Neural cell (in vitro differentiated cells): ENCODE measurements around the gene DUSP19. TPM values are rescaled to one million over a fixed set of nuclear protein-coding genes. Genes with fewer than 3 reads are reported as not detected.

Experiments
- H2AFZ ChIP-seq: fragments of 200-600, 300-800 bp; sonication (generic), shearing (Covaris generic); 2 replicates; pipeline ENCODE4 v1.6.0; 2014; ENCODE audit warnings: low read depth, mild to moderate bottlenecking, antibody characterized with exemption, low read length, moderate library complexity
- H3F3A ChIP-seq: fragments of 200-600 bp; shearing (Covaris generic); 2 replicates; pipeline ENCODE4 v1.6.1; 2016; ENCODE audit warnings: mild to moderate bottlenecking, moderate library complexity, mixed read lengths, antibody characterized with exemption, low read length; ENCODE audit not compliant: insufficient read depth, poor library complexity, severe bottlenecking
- H3K27ac ChIP-seq: fragments of 200-600, 300-800 bp; sonication (generic), shearing (Covaris generic); 2 replicates; pipeline ENCODE4 v1.5.1; 2014; ENCODE audit warnings: mild to moderate bottlenecking, low read length, moderate library complexity
- H3K27me3 ChIP-seq: fragments of 300-800, 200-600 bp; sonication (generic), shearing (Covaris generic); 2 replicates; pipeline ENCODE4 v1.6.0; 2014; ENCODE audit warnings: mild to moderate bottlenecking, low read depth, low read length, moderate library complexity; ENCODE audit not compliant: insufficient read depth
- H3K36me3 ChIP-seq: fragments of 300-800, 200-600 bp; sonication (generic), shearing (Covaris generic); 2 replicates; pipeline ENCODE4 v1.5.1; 2014; ENCODE audit warnings: mild to moderate bottlenecking, antibody characterized with exemption, low read length, moderate library complexity; ENCODE audit not compliant: insufficient read depth
- H3K4me2 ChIP-seq: fragments of 300-800, 200-600 bp; sonication (generic), shearing (Covaris generic); 2 replicates; pipeline ENCODE4 v1.6.0; 2014; ENCODE audit warnings: mild to moderate bottlenecking, low read length
- H3K4me3 ChIP-seq: fragments of 300-800, 200-600 bp; sonication (generic), shearing (Covaris generic); 2 replicates; pipeline ENCODE4 v1.5.1; 2014; ENCODE audit warnings: mild to moderate bottlenecking, low read length, moderate library complexity
- H3K79me2 ChIP-seq: fragments of 200-600 bp; shearing (Covaris generic); replicated peaks from 2 replicates; pipeline ENCODE4 v1.6.0; 2014; ENCODE audit warnings: mild to moderate bottlenecking, low read length, moderate library complexity; ENCODE audit not compliant: insufficient read depth
- H3K9ac ChIP-seq: fragments of 300-800, 200-600 bp; sonication (generic), shearing (Covaris generic); 2 replicates; pipeline ENCODE4 v1.6.1; 2016; ENCODE audit warnings: mild to moderate bottlenecking, low read length, mixed read lengths
- H3K9me2 ChIP-seq: fragments of 200-600 bp; shearing (Covaris generic); 2 replicates; pipeline ENCODE4 v1.6.1; 2016; ENCODE audit warnings: mild to moderate bottlenecking, low read length, mixed read lengths; ENCODE audit not compliant: insufficient read depth
- H3K9me3 ChIP-seq: fragments of 200-600, 300-800 bp; sonication (generic), shearing (Covaris generic); 2 replicates; pipeline ENCODE4 v1.6.1; 2016; ENCODE audit warnings: mild to moderate bottlenecking, mixed run types, low read length, moderate library complexity, mixed read lengths
- H4K20me1 ChIP-seq: fragments of 200-600 bp; shearing (Covaris generic); 2 replicates; pipeline ENCODE4 v1.6.1; 2016; ENCODE audit warnings: mild to moderate bottlenecking, mixed run types; ENCODE audit not compliant: insufficient read depth
- EP300 ChIP-seq: fragments of 450-650 bp; conservative IDR thresholded peaks from 2 replicates; pipeline ENCODE4 v1.6.1; 2014; ENCODE audit warnings: antibody characterized with exemption, mild to moderate bottlenecking, moderate library complexity; ENCODE audit not compliant: poor library complexity, severe bottlenecking
- EZH2 ChIP-seq: fragments of 200-600, 300-800 bp; shearing (Covaris generic), sonication (generic); IDR thresholded peaks from 2 replicates; pipeline ENCODE4 v1.6.1; 2014; ENCODE audit warnings: antibody characterized with exemption, low read length, borderline replicate concordance, mild to moderate bottlenecking; ENCODE audit not compliant: insufficient read depth, poor library complexity, severe bottlenecking
- MXI1 ChIP-seq: fragments of 450-650 bp; conservative IDR thresholded peaks from 2 replicates; pipeline ENCODE4 v1.6.1; 2014; ENCODE audit warnings: antibody characterized with exemption, mild to moderate bottlenecking; ENCODE audit not compliant: poor library complexity, severe bottlenecking
- POLR2AphosphoS5 ChIP-seq: IDR thresholded peaks from 2 replicates; pipeline ENCODE4 v1.6.1; 2012
- RAD21 ChIP-seq: fragments of 450-650 bp; conservative IDR thresholded peaks from 2 replicates; pipeline ENCODE4 v1.6.1; 2014; ENCODE audit warnings: antibody characterized with exemption, mild to moderate bottlenecking, moderate library complexity
- SMC3 ChIP-seq: fragments of 450-650 bp; conservative IDR thresholded peaks from 2 replicates; pipeline ENCODE4 v1.6.1; 2014; ENCODE audit warnings: antibody characterized with exemption, mild to moderate bottlenecking, moderate library complexity; ENCODE audit not compliant: poor library complexity
- TAF1 ChIP-seq: IDR thresholded peaks from 2 replicates; pipeline ENCODE4 v1.6.1; 2012; ENCODE audit warnings: low read depth
- polyA plus RNA-seq: library from polyadenylated mRNA; depleted of rRNA; stranded (reverse); fragments of >200 nt; gene quantifications from 2 replicates; pipeline ENCODE4 v1.2.3, GENCODE V29; 2014
- TF ChIP-seq, protein P1 (sequence below): IDR thresholded peaks from 2 replicates; pipeline ENCODE4 v1.6.1; 2012; ENCODE audit warnings: borderline replicate concordance
- TF ChIP-seq, protein P2 (sequence below): fragments of 450-650 bp; IDR thresholded peaks from 2 replicates; pipeline ENCODE4 v1.5.1; 2014; ENCODE audit warnings: antibody characterized with exemption, mild to moderate bottlenecking, moderate library complexity; ENCODE audit not compliant: poor library complexity, severe bottlenecking

DUSP19 gene
- polyA plus RNA-seq, 1 donor from 2014 or later, result 5.6 TPM

DNA sequence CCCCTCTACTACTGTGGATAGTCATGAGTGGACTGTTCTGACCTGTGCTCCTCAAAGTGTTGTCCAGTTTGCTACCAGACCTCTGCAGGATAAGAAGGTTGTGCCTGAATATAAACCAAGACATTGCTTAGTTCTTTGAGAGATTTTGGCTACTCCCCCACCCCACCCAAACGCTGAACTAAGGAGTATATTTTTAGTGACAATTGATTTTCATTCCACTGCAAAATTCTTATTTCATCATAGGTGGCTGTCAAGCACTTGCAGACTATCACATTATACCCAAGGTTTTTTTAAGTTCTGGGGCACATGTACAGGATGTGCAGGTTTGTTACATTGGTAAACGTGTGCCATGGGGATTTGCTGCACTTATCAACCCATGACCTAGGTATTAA lies 13.4 kb downstream of the DUSP19 start:
- Histone ChIP-seq H3K27ac (no peak overlapping the region), H3K79me2 (no peaks in the 10 kb centered on the region), H2AFZ (no peak overlapping the region), H3K9me2 (no peaks in the 10 kb centered on the region), H3K4me2 (no peak overlapping the region), H3K36me3 (no peaks in the 10 kb centered on the region), H3K9me3 (no peaks in the 10 kb centered on the region), H3K9ac (no peak overlapping the region), H3K27me3 (no peaks in the 10 kb centered on the region), H3F3A (no peaks in the 10 kb centered on the region), H4K20me1 (no peaks in the 10 kb centered on the region), H3K4me3 (no peak overlapping the region)
- TF ChIP-seq, protein P1, sequence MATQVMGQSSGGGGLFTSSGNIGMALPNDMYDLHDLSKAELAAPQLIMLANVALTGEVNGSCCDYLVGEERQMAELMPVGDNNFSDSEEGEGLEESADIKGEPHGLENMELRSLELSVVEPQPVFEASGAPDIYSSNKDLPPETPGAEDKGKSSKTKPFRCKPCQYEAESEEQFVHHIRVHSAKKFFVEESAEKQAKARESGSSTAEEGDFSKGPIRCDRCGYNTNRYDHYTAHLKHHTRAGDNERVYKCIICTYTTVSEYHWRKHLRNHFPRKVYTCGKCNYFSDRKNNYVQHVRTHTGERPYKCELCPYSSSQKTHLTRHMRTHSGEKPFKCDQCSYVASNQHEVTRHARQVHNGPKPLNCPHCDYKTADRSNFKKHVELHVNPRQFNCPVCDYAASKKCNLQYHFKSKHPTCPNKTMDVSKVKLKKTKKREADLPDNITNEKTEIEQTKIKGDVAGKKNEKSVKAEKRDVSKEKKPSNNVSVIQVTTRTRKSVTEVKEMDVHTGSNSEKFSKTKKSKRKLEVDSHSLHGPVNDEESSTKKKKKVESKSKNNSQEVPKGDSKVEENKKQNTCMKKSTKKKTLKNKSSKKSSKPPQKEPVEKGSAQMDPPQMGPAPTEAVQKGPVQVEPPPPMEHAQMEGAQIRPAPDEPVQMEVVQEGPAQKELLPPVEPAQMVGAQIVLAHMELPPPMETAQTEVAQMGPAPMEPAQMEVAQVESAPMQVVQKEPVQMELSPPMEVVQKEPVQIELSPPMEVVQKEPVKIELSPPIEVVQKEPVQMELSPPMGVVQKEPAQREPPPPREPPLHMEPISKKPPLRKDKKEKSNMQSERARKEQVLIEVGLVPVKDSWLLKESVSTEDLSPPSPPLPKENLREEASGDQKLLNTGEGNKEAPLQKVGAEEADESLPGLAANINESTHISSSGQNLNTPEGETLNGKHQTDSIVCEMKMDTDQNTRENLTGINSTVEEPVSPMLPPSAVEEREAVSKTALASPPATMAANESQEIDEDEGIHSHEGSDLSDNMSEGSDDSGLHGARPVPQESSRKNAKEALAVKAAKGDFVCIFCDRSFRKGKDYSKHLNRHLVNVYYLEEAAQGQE, result no peak

DNA sequence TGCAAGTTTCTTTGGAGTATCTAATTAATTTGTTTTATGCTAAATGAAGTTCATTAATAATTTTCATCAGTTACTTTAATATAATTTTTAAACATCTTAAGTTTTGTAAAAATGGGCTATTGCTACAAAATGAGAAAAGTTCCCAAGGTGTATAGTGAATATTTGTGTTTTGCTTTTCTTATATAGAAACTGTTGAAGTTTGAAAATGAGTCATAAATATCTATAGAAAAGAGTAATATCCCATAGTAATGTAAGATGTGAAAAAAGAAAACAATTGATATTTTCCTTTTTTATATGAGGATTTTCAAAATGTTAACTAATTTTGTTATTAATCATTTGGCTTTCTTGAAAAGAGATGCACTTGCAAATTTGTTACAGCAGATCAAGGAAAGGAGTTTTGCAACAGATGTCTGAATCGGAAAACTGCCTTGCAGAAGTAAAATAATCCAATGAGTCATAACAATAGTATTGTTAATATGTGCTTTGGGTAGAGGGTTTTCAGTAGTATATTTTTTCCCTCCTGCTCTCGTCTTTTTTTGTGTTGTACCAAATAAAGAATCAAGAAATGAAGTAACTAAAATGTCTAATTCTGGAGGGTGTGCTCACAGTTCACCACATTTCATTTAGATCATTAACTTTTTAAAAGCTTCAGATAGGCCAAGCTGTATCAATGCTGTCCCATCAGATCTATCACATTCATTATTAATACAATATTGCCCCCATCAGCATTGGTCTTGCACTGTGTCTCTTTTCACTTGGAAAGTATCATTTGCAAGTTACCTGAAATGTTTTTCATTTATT lies 15.5 kb downstream of the DUSP19 start:
- Histone ChIP-seq H2AFZ (no peak overlapping the region), H3K9me2 (no peaks in the 10 kb centered on the region), H3F3A (no peaks in the 10 kb centered on the region), H3K4me2 (no peak overlapping the region), H3K27me3 (no peaks in the 10 kb centered on the region), H4K20me1 (no peaks in the 10 kb centered on the region), H3K36me3 (no peaks in the 10 kb centered on the region), H3K79me2 (no peaks in the 10 kb centered on the region), H3K27ac (no peak overlapping the region), H3K4me3 (no peak overlapping the region), H3K9ac (no peak overlapping the region), H3K9me3 (no peaks in the 10 kb centered on the region)
- TF ChIP-seq, protein P2, sequence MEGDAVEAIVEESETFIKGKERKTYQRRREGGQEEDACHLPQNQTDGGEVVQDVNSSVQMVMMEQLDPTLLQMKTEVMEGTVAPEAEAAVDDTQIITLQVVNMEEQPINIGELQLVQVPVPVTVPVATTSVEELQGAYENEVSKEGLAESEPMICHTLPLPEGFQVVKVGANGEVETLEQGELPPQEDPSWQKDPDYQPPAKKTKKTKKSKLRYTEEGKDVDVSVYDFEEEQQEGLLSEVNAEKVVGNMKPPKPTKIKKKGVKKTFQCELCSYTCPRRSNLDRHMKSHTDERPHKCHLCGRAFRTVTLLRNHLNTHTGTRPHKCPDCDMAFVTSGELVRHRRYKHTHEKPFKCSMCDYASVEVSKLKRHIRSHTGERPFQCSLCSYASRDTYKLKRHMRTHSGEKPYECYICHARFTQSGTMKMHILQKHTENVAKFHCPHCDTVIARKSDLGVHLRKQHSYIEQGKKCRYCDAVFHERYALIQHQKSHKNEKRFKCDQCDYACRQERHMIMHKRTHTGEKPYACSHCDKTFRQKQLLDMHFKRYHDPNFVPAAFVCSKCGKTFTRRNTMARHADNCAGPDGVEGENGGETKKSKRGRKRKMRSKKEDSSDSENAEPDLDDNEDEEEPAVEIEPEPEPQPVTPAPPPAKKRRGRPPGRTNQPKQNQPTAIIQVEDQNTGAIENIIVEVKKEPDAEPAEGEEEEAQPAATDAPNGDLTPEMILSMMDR, result no peak
- TF ChIP-seq MXI1 (no peak), SMC3 (no peak)

DNA sequence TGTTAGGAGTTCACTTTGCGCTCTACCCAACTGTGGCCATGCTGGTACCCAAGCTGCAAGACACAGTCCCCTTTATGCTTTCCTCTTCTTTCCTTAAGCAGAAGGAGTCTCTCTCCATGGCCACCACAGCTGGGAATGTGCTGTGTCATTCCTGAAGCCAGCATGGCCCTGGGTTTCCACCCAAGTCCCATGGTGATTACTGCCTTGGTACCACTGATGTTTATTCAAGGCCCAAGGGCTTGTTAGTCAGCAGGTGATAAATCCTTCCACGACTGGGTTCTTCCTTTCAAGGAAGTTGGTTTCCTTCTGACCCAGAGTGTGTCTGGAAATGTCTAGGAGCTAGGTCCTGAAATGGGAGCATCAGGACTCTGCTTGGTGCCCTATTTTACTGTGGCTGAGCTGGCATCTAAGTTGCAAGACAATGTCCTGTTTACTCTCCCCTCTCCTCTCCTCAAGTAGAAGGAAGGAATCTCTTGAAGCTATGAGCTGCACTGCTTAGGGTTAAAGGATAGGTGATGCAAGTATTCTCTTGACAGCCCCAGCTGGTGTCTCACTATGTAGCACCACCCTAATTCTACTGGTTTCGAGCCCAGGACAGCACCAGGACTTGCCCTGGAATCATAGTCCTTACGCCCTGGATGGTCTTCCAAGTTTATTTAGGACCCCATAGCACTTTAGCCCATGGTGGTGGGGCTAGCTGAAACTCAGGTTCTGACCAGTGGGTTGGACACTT lies 27.0 kb downstream of the DUSP19 start:
- Histone ChIP-seq H3K9me2 (no peaks in the 10 kb centered on the region), H3K79me2 (no peaks in the 10 kb centered on the region), H3K4me3 (no peak overlapping the region), H3K27me3 (no peaks in the 10 kb centered on the region), H3K9me3 (no peaks in the 10 kb centered on the region), H3K36me3 (no peaks in the 10 kb centered on the region), H2AFZ (no peak overlapping the region), H3K27ac (no peak overlapping the region), H3K9ac (no peak overlapping the region), H3F3A (no peaks in the 10 kb centered on the region), H4K20me1 (no peaks in the 10 kb centered on the region), H3K4me2 (no peak overlapping the region)
- TF ChIP-seq TAF1 (no peak), RAD21 (no peak), POLR2AphosphoS5 (no peak), MXI1 (no peak), EP300 (no peak), EZH2 (no peak), SMC3 (no peak)
- TF ChIP-seq, protein P1, result no peak
- TF ChIP-seq, protein P2, result no peak
